Endothelial cell (in vitro differentiated cells): ENCODE measurements around the gene ATP8A2. TPM values are rescaled to one million over a fixed set of nuclear protein-coding genes. Genes with fewer than 3 reads are reported as not detected.

Source experiments
- DNase-seq: peaks from one replicate; pipeline ENCODE4 v3.0.0; 2021; ENCODE audit warnings: low spot score
- H3K27ac Mint-ChIP-seq: one replicate; pipeline ENCODE4 v1.8.0; 2021; ENCODE audit warnings: mixed read lengths, inconsistent platforms; ENCODE audit not compliant: unreplicated experiment
- H3K27me3 Mint-ChIP-seq: one replicate; pipeline ENCODE4 v1.8.0; 2021; ENCODE audit warnings: mild to moderate bottlenecking, moderate library complexity, mixed read lengths, inconsistent platforms; ENCODE audit not compliant: unreplicated experiment
- H3K36me3 Mint-ChIP-seq: one replicate; pipeline ENCODE4 v1.8.0; 2021; ENCODE audit warnings: mild to moderate bottlenecking, low read depth, mixed read lengths, inconsistent platforms; ENCODE audit not compliant: unreplicated experiment
- H3K4me1 Mint-ChIP-seq: one replicate; pipeline ENCODE4 v1.8.0; 2021; ENCODE audit warnings: mild to moderate bottlenecking, mixed read lengths, inconsistent platforms; ENCODE audit not compliant: unreplicated experiment
- H3K4me3 Mint-ChIP-seq: one replicate; pipeline ENCODE4 v1.8.0; 2021; ENCODE audit warnings: mild to moderate bottlenecking, mixed read lengths, inconsistent platforms; ENCODE audit not compliant: unreplicated experiment
- H3K9me3 Mint-ChIP-seq: one replicate; pipeline ENCODE4 v1.8.0; 2021; ENCODE audit warnings: mixed read lengths, inconsistent platforms; ENCODE audit not compliant: unreplicated experiment
- CTCF ChIP-seq: fragments of 200-600 bp; sonication (generic); IDR thresholded peaks from one replicate; pipeline ENCODE4 v1.5.0; 2021; ENCODE audit warnings: antibody characterized with exemption; ENCODE audit not compliant: unreplicated experiment
- total RNA-seq: library from RNA; stranded (reverse); fragmentation: NEBNext Ultra II Directional; extraction: Animal tissue kit (Norgen Biotek cat#: 25700); gene quantifications from one replicate; pipeline ENCODE4 v1.2.1, GENCODE V29; 2021; ENCODE audit not compliant: unreplicated experiment

The ATP8A2 gene
- total RNA-seq, 1 donor from 2014 or later, result 2.1 TPM

GRCh38 chr13:26020891-26021290 is 649.1 kb downstream of the ATP8A2 start:
- Mint-ChIP-seq H3K27me3 (peaks cover 4% of the 10 kb centered on the region), H3K9me3 (no peaks in the 10 kb centered on the region), H3K4me3 (peak overlapping the region; percentile 33), H3K4me1 (peaks cover 61% of the 10 kb centered on the region), H3K36me3 (peaks cover 9% of the 10 kb centered on the region), H3K27ac (peak overlapping the region; percentile 45)
- DNase-seq, result no peak
- no peak for TF ChIP-seq CTCF

GRCh38 chr13:26021516-26021915 is 649.7 kb downstream of the ATP8A2 start:
- Mint-ChIP-seq H3K4me1 (peaks cover 62% of the 10 kb centered on the region), H3K27me3 (peaks cover 4% of the 10 kb centered on the region), H3K36me3 (peaks cover 9% of the 10 kb centered on the region), H3K9me3 (no peaks in the 10 kb centered on the region), H3K4me3 (no peak overlapping the region), H3K27ac (peak overlapping the region; percentile 44)
- DNase-seq, result no peak
- TF ChIP-seq CTCF, result no peak

GRCh38 chr13:26021956-26022355 is 650.2 kb downstream of the ATP8A2 start:
- Mint-ChIP-seq H3K4me3 (no peak overlapping the region), H3K4me1 (peaks cover 63% of the 10 kb centered on the region), H3K9me3 (no peaks in the 10 kb centered on the region), H3K36me3 (peaks cover 9% of the 10 kb centered on the region), H3K27me3 (peaks cover 4% of the 10 kb centered on the region), H3K27ac (peak overlapping the region; percentile 44)
- DNase-seq, result no peak
- TF ChIP-seq CTCF, result no peak

GRCh38 chr13:26022538-26023292 is 650.9 kb downstream of the ATP8A2 start:
- Mint-ChIP-seq H3K27me3 (peaks cover 4% of the 10 kb centered on the region), H3K9me3 (no peaks in the 10 kb centered on the region), H3K27ac (no peak overlapping the region), H3K4me3 (no peak overlapping the region), H3K4me1 (peaks cover 62% of the 10 kb centered on the region), H3K36me3 (peaks cover 9% of the 10 kb centered on the region)
- TF ChIP-seq CTCF, result no peak
- no peak for DNase-seq

- H3K36me3 Mint-ChIP-seq, result peaks cover 6% of the 10 kb centered on the region
- no peak for TF ChIP-seq CTCF
- no peak overlapping the region for H3K4me3 Mint-ChIP-seq
- no peak for DNase-seq
- no peak overlapping the region for H3K27ac Mint-ChIP-seq
- H3K9me3 Mint-ChIP-seq, result no peaks in the 10 kb centered on the region
- peaks cover 47% of the 10 kb centered on the region for H3K4me1 Mint-ChIP-seq
- peaks cover 4% of the 10 kb centered on the region for H3K27me3 Mint-ChIP-seq
Observed at GRCh38 chr13:26024558-26024957, 652.8 kb downstream of the ATP8A2 start.
